ENCODE data around the gene PRICKLE4. TPM values are rescaled to one million over a fixed set of nuclear protein-coding genes. Genes with fewer than 3 reads are reported as not detected.

Gene PRICKLE4
- total RNA-seq, 1 experiment from 2014 or later, result 0.41 TPM

Small RNA genes lying within 50 kb of the gene (small RNA-seq; reads per million reads assigned to genes)
- gene AL365205.2 (not detected), gene AL365205.3 (not detected), gene RF00393 (not detected)

Other genes with a start within 250 kb of the PRICKLE4 start
- 3.6 and 5.0 TPM in 2 replicates for gene FOXP4, start 234.4 kb upstream of the PRICKLE4 start, total RNA-seq (2014; rRNA removed; shearing (Covaris generic); ENCODE audit: low replicate concordance)
- not detected in 2 replicates for gene MDFI, start 142.3 kb upstream of the PRICKLE4 start, total RNA-seq (2014; rRNA removed; shearing (Covaris generic); ENCODE audit: low replicate concordance)
- 72.3 and 117 TPM in 2 replicates for gene TFEB, start 45.2 kb upstream of the PRICKLE4 start, total RNA-seq (2014; rRNA removed; shearing (Covaris generic); ENCODE audit: low replicate concordance)
- gene PGC, start 33.4 kb upstream of the PRICKLE4 start, total RNA-seq (2014; rRNA removed; shearing (Covaris generic); ENCODE audit: low replicate concordance), result not detected in 2 replicates
- 4.8 and 9.5 TPM in 2 replicates for gene FRS3, start 882 bp upstream of the PRICKLE4 start, total RNA-seq (2014; rRNA removed; shearing (Covaris generic); ENCODE audit: low replicate concordance)
- 119 and 229 TPM in 2 replicates for gene TOMM6, start 6.9 kb downstream of the PRICKLE4 start, total RNA-seq (2014; rRNA removed; shearing (Covaris generic); ENCODE audit: low replicate concordance)
- gene USP49, start 114.6 kb downstream of the PRICKLE4 start, total RNA-seq (2014; rRNA removed; shearing (Covaris generic); ENCODE audit: low replicate concordance), result 6.5 and 10.7 TPM in 2 replicates
- 24.1 and 31.5 TPM in 2 replicates for gene MED20, start 140.4 kb downstream of the PRICKLE4 start, total RNA-seq (2014; rRNA removed; shearing (Covaris generic); ENCODE audit: low replicate concordance)
- gene BYSL, start 140.7 kb downstream of the PRICKLE4 start, total RNA-seq (2014; rRNA removed; shearing (Covaris generic); ENCODE audit: low replicate concordance), result 17.9 and 32.8 TPM in 2 replicates
- 63.5 and 74.8 TPM in 2 replicates for gene CCND3, start 161.0 kb downstream of the PRICKLE4 start, total RNA-seq (2014; rRNA removed; shearing (Covaris generic); ENCODE audit: low replicate concordance)

Data from Karpas-422 (cell line).